Activated T-cell treated with anti-CD3 and anti-CD28 coated beads, Interleukin-2, amount 50 U/mL, for 72 hours (primary cell): Measurements from ENCODE around the gene PRF1. TPM values are rescaled to one million over a fixed set of nuclear protein-coding genes. Genes with fewer than 3 reads are reported as not detected.
A peak's percentile ranks its signal among the peaks of the same experiment; 100 is the strongest.

ENCODE experiments used
- ATAC-seq, 2 donors: fragments of 150-1000 bp; cut with Tn5 transposase; replicated peaks in 1 of 2; 2 replicates each; pipeline ENCODE4 v1.10.0; 2021; ENCODE audit warnings: moderate library complexity in 2 of 2, mild to moderate bottlenecking in 1 of 2
- DNase-seq, 2 donors: peaks; one replicate each; pipeline ENCODE4 v3.0.0; 2021 to 2022; ENCODE audit warnings: mixed read lengths in 1 of 2
- H3K27ac Mint-ChIP-seq: one replicate; pipeline ENCODE4 v1.8.0; 2022; ENCODE audit warnings: mild to moderate bottlenecking, moderate library complexity, mixed read lengths
- H3K27me3 Mint-ChIP-seq: one replicate; pipeline ENCODE4 v1.8.0; 2022; ENCODE audit warnings: low read depth, mixed read lengths
- H3K36me3 Mint-ChIP-seq, 2 donors: one replicate each; pipeline ENCODE4 v1.8.0; 2022; ENCODE audit warnings: mixed read lengths in 2 of 2, mild to moderate bottlenecking in 1 of 2; ENCODE audit not compliant: insufficient read depth in 2 of 2
- H3K4me1 Mint-ChIP-seq: one replicate; pipeline ENCODE4 v1.8.0; 2022; ENCODE audit warnings: low read depth, mixed read lengths
- H3K4me3 Mint-ChIP-seq, 2 donors: one replicate each; pipeline ENCODE4 v1.8.0; 2022; ENCODE audit warnings: mild to moderate bottlenecking in 2 of 2, mixed read lengths in 2 of 2, moderate library complexity in 2 of 2
- H3K9me3 Mint-ChIP-seq, 2 donors: one replicate each; pipeline ENCODE4 v1.8.0; 2022; ENCODE audit warnings: mixed read lengths in 2 of 2
- total RNA-seq, 2 donors: library from RNA; stranded (reverse); gene quantifications; one replicate each; pipeline ENCODE4 v1.2.3, GENCODE V29; 2022

Gene PRF1
- total RNA-seq, 2 donors from 2014 or later: 44.5 to 102 TPM

- Mint-ChIP-seq H3K4me3 (no peak overlapping the region), H3K9me3 (no peaks in the 10 kb centered on the region), H3K36me3 (peaks cover 1 to 3% of the 10 kb centered on the region in 2 donors), H3K27me3 (peaks cover 5% of the 10 kb centered on the region), H3K27ac (no peak overlapping the region), H3K4me1 (peaks cover 38% of the 10 kb centered on the region)
- no peak for DNase-seq
- ATAC-seq: no peak
Observed at GRCh38 chr10:70596860-70597809, 5.4 kb downstream of the PRF1 start.

DNA sequence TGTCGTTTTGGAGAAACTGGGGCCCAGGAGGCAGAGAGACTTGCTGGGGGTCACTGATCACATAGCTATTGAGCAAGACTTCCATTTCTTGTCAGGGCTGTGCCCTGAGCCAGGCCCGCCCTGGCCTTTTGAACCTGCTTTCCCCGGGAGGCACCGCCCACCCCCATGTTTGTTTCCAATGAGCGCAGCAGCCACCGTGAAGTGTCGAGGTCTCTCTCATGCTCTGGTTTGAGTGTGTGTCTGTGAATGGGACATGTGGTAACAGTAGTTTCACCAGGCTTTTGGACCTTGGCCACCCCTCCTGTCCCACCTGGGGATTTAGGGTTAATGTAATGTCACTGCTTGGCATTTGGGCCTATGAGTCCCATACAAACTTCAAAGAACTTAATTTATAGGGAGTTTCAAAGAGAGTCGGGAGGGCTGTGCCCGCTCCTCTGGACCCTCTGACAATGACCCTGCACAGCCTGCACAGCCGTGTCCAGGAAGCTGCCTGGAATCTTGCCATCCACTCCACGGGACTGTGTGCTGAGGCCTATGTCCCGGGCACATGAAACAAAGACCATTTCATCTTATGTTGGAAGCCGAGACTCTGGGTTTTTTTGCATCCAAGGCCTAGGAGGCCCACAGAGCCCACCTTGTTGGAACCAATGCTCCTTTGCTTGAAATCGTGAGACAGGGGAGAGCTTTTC, 6.3 kb downstream of the PRF1 start:
- DNase-seq (no peak), ATAC-seq (no peak)
- Mint-ChIP-seq H3K27ac (no peak overlapping the region), H3K36me3 (peaks cover 0 to 3% of the 10 kb centered on the region in 2 donors), H3K27me3 (peaks cover 5% of the 10 kb centered on the region), H3K4me3 (no peak overlapping the region), H3K4me1 (peaks cover 32% of the 10 kb centered on the region), H3K9me3 (no peaks in the 10 kb centered on the region)

DNA sequence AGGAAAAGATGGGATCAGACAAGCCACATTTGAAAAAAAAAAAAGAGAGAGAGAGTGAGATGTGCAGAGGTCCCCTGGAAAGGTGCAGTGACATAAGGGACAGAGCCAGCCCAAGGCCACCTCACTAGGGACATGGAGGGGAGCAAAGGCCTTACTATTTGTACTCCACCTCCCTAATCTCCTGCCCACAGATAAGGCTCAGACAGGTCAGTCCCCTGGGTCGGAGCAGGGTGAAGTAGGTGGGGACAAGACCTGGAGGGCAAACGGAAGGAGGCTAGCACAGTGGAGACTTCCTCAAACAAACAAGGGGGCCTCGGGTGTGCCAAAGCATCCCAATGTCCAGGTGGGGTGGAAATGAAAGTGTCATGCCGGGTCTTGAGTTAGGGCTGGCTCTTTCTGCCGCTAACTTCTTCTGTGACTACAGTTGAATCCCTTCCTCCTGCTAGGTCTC, 7.0 kb downstream of the PRF1 start:
- Mint-ChIP-seq H3K4me3 (no peak overlapping the region), H3K36me3 (peaks cover 0 to 3% of the 10 kb centered on the region in 2 donors), H3K27me3 (peaks cover 5% of the 10 kb centered on the region), H3K27ac (no peak overlapping the region), H3K9me3 (no peaks in the 10 kb centered on the region), H3K4me1 (peaks cover 35% of the 10 kb centered on the region)
- DNase-seq (no peak), ATAC-seq (no peak)

GRCh38 chr10:70594161-70594560, 8.4 kb downstream of the PRF1 start:
- ATAC-seq: peak; percentile 16 to 23
- Mint-ChIP-seq H3K36me3 (peaks cover 0 to 3% of the 10 kb centered on the region in 2 donors), H3K9me3 (no peaks in the 10 kb centered on the region), H3K4me3 (no peak overlapping the region), H3K4me1 (peaks cover 35% of the 10 kb centered on the region), H3K27me3 (peaks cover 15% of the 10 kb centered on the region), H3K27ac (no peak overlapping the region)
- no peak for DNase-seq

- Mint-ChIP-seq H3K27me3 (peaks cover 21% of the 10 kb centered on the region), H3K9me3 (no peaks in the 10 kb centered on the region), H3K4me3 (no peak overlapping the region), H3K27ac (no peak overlapping the region), H3K36me3 (peaks cover 0 to 3% of the 10 kb centered on the region in 2 donors), H3K4me1 (peaks cover 39% of the 10 kb centered on the region)
- DNase-seq: no peak
- no peak for ATAC-seq
Observed at GRCh38 chr10:70593513-70593890, 9.0 kb downstream of the PRF1 start.

DNA sequence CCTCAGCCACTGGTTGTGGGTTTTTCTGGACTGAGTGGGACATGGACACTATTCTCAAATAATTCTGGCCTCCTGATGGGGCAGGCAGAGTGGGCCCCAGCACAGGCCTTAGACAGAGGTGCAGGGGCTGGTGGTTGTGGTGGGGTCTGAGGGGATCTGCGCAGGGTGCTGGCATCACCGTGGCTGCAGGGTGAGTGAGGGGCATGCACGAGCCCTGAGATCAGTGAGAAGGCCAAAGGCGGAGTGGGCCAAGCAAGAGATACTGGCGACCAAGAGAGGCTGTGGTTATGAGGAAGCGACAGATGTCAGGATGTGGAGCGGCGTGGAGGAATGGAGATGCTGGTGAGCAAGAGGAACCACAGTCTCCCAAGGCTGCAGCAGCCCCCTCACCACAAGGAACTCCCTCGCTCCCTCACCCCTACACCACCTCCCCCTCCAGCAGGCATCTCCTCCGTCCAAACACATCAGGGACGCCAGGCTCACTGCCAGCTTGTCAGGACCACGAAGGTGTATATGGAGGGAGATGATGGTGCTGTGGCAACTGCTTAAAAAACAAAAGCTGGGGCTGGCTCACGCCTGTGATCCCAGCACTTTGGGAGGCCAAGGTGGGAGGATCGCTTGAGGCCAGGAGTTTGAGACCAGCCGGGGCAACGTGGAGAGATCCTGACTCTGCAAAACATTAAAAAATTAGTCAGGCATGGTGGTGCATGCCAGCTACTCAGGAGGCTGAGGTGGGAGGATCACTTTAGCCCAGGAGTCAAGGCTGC, 9.6 kb downstream of the PRF1 start:
- no peak overlapping the region for H3K27ac Mint-ChIP-seq
- H3K27me3 Mint-ChIP-seq: peaks cover 27% of the 10 kb centered on the region
- no peak for DNase-seq

DNA sequence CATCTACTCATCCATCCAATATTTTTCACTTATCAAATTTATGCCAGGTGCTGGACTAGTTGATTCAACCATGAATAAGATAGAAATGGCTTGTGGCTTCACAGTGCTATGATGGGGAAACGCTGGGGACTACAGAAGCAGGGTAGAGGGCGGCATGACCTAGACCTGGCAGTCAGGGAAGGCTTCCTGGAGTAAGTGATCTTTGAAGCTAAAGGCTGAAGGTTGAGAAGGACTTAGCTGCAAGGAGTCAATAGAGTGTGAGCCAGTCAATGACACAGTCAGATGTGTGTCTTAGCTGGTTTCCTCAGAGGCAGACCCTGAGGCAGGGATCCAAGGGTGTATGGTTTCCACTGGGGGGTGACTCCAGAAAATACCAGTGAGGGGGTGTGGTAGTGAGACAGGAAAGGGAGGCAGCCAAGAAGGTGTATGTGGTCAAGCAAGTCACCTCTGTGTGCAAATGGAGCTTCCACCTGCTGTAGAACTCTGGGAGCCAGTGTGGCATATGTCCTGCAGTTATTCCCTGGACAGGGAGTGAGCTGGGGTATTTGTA, 10.3 kb downstream of the PRF1 start:
- no peak for DNase-seq
- Mint-ChIP-seq H3K9me3 (no peaks in the 10 kb centered on the region), H3K27ac (peak overlapping the region; percentile 0), H3K36me3 (peaks cover 0 to 2% of the 10 kb centered on the region in 2 donors), H3K27me3 (peaks cover 31% of the 10 kb centered on the region), H3K4me3 (no peak overlapping the region), H3K4me1 (peaks cover 46% of the 10 kb centered on the region)
- peak in 1 of 2 donors; percentile 24 for ATAC-seq

More for the DNA sequence above, 9.6 kb downstream of the PRF1 start:
- peaks cover 0 to 3% of the 10 kb centered on the region in 2 donors for H3K36me3 Mint-ChIP-seq
- peaks cover 45% of the 10 kb centered on the region for H3K4me1 Mint-ChIP-seq
- H3K4me3 Mint-ChIP-seq: no peak overlapping the region
- no peaks in the 10 kb centered on the region for H3K9me3 Mint-ChIP-seq
- ATAC-seq: no peak

DNA sequence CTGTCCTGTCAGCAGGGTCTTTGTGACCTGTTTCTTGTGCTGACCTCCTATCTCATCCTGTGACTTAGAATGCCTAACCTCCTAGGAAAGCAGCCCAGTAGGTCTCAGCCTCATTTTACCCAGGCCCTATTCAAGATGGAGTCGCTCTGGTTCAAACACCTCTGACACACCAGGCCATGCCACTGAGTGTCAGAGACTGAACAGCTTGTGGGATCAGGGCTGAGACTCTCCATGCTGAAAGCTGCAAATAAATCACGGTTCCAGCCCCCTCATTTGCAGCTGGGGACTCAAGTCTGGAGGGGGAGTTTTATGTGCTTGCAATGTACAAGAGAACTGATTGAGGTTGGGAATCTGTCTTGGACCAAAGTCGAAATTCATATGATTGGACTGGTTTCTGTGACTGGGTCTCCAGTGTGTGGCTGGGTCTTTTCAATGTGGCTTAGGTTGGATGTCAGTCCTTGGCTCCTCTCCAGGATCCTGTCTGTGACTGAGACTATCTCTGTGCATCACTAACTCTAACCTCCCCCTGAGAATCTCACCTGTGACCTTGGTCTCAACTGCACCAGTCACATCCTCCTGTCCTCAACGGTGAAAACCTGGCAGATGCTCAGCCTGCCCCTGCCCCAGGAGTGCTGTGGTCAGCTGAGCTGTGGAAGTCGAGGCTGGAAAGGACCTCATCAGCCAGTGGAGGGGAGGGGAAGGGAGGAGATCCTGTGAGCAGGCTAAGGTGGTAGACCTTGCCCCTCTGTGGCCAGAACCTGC, 11.7 kb downstream of the PRF1 start:
- Mint-ChIP-seq H3K4me1 (peaks cover 54% of the 10 kb centered on the region), H3K27me3 (peaks cover 31% of the 10 kb centered on the region), H3K9me3 (no peaks in the 10 kb centered on the region), H3K4me3 (no peak overlapping the region), H3K36me3 (peaks cover 0 to 2% of the 10 kb centered on the region in 2 donors), H3K27ac (no peak overlapping the region)
- DNase-seq (no peak), ATAC-seq (no peak)

- no peaks in the 10 kb centered on the region for H3K9me3 Mint-ChIP-seq
- ATAC-seq: no peak
- no peak overlapping the region for H3K27ac Mint-ChIP-seq
- no peak overlapping the region for H3K4me3 Mint-ChIP-seq
- H3K27me3 Mint-ChIP-seq: peaks cover 30% of the 10 kb centered on the region
- H3K4me1 Mint-ChIP-seq: peaks cover 57% of the 10 kb centered on the region
- DNase-seq: no peak
- peaks cover 0 to 2% of the 10 kb centered on the region in 2 donors for H3K36me3 Mint-ChIP-seq
Observed at GRCh38 chr10:70589762-70590654, 12.5 kb downstream of the PRF1 start.

- H3K4me3 Mint-ChIP-seq: no peak overlapping the region
- ATAC-seq (no peak), DNase-seq (no peak)
- H3K36me3 Mint-ChIP-seq: peaks cover 0 to 2% of the 10 kb centered on the region in 2 donors
- H3K9me3 Mint-ChIP-seq: no peaks in the 10 kb centered on the region
- peaks cover 52% of the 10 kb centered on the region for H3K4me1 Mint-ChIP-seq
- no peak overlapping the region for H3K27ac Mint-ChIP-seq
- H3K27me3 Mint-ChIP-seq: peaks cover 26% of the 10 kb centered on the region
Observed at GRCh38 chr10:70588859-70589570, 13.5 kb downstream of the PRF1 start.

DNA sequence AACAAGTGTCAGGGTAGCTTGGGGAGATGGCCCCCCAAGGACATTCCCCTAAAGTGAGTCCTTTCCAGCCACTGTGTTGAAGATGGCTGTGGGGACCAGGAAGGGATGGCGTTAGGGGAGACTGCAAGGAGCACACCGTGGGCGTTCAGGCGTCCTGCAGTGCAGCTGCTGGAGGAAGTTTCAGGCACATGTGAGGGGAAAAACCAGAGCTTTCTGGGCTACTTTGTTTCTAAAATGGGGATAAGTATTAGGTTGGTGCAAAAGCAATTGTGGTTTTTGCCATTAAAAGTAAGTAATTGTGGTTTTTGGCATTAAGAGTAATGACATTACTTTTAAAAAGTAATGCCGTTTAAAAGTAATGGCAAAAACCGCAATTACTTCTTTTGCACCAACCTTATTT, 14.3 kb downstream of the PRF1 start:
- peaks cover 0 to 2% of the 10 kb centered on the region in 2 donors for H3K36me3 Mint-ChIP-seq
- peak overlapping the region; percentile 68 for H3K27ac Mint-ChIP-seq
- H3K4me3 Mint-ChIP-seq: no peak overlapping the region
- H3K4me1 Mint-ChIP-seq: peaks cover 52% of the 10 kb centered on the region
- DNase-seq (no peak), ATAC-seq (no peak)
- H3K27me3 Mint-ChIP-seq: peaks cover 26% of the 10 kb centered on the region
- H3K9me3 Mint-ChIP-seq: no peaks in the 10 kb centered on the region
